Muscle layer of duodenum (tissue), 2 donors: ENCODE data around the gene TMEM119.

Experiments
- H3K27ac ChIP-seq: one replicate; pipeline ENCODE4 v1.7.0; 2013; ENCODE audit warnings: mild to moderate bottlenecking, low read length
- H3K27me3 ChIP-seq: one replicate; pipeline ENCODE4 v1.7.0; 2013; ENCODE audit warnings: low read depth, mild to moderate bottlenecking, control low read depth, low read length
- H3K36me3 ChIP-seq, 2 donors: one replicate each; pipeline ENCODE4 v1.7.0; 2013; ENCODE audit warnings: low read length in 2 of 2, control low read depth in 1 of 2, mild to moderate bottlenecking in 1 of 2; ENCODE audit not compliant: insufficient read depth in 2 of 2, control insufficient read depth in 1 of 2
- H3K4me1 ChIP-seq, 2 donors: one replicate each; pipeline ENCODE4 v1.7.0; 2013; ENCODE audit warnings: low read length in 2 of 2, mild to moderate bottlenecking in 2 of 2, control low read depth in 1 of 2, moderate library complexity in 1 of 2; ENCODE audit not compliant: insufficient read depth in 2 of 2, control insufficient read depth in 1 of 2
- H3K4me3 ChIP-seq, 2 donors: one replicate each; pipeline ENCODE4 v1.7.0; 2013; ENCODE audit warnings: low read length in 2 of 2, low read depth in 1 of 2, mild to moderate bottlenecking in 1 of 2
- H3K9me3 ChIP-seq, 2 donors: one replicate each; pipeline ENCODE4 v1.7.0; 2013; ENCODE audit warnings: low read length in 2 of 2, control low read depth in 1 of 2, mild to moderate bottlenecking in 1 of 2; ENCODE audit not compliant: control insufficient read depth in 1 of 2
- donor health status: healthy.

Gene TMEM119

DNA sequence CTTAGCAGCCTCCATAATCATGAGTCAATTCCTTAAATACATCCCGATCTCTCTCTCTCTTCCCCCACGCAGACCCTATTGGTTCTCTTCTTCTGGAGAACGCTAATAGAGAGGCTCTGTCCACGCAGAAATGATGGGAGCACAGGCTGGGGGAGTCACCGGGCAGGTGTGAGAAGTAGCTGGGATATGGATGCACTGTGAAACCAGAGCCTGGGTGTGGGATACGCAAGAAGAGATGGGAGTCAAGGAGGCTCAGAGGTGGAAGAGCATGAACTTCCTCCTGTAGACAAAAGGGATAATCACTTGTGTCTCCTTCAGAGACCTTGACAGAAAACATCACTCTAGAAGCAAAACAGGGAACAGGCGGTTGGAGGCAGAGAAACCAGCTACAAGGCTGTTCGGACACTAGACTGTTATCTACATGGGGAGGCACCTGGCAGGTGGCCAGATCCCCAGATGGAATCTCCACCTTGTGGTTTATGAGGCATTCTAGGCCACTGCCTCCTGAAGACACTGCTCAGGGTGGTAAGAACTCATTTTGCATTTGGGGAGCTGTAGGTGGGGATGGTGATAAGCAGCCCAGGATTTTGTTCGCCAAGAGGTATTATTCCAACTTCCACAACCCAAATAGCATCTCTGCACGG lies 43.0 kb upstream of the TMEM119 start:
- no peak overlapping the region for H3K27ac ChIP-seq
- no peaks in the 10 kb centered on the region for H3K27me3 ChIP-seq
- no peak overlapping the region for H3K4me3 ChIP-seq
- H3K9me3 ChIP-seq = no peaks in the 10 kb centered on the region
- peaks cover 5 to 10% of the 10 kb centered on the region in 2 donors for H3K36me3 ChIP-seq
- H3K4me1 ChIP-seq = peaks cover 7 to 33% of the 10 kb centered on the region in 2 donors

DNA sequence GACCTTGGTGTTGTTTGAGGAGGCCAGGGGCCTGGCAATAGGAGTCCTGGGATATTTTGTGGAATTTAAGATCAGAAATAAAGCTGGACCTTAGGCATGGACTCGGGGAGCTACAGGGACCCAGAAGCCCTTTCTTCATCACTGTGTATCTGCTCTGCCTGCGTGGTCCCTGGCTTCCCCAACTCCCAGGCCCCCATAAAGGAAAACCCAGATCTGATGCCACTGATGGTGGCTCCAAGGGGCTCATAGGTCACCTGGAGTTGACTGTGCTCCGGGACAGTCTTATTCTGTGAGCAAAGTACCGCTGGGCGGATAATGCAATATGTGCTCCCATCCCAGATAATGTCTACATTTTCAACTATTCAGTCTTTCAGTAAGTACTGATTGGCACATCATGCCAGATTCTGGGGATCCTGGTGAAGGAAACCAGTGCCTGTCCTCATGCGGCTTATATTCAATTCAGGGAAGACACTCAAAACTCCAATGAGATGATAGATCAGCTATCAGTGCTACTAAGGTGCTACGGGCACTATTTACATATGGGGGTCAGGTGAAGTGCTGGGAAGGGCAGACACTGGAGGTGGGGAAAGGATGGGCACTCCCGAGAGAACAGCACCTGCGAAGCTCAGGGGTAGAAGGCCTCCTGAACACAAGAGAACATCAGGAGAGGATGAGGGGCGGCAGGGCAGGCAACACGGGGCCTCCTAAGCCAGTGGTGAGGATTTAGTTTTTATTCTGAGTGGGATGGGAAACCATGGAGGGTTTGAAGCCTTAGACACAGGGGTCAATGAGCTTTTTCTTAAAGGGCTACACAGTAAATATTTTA lies 41.3 kb upstream of the TMEM119 start:
- peak overlapping the region; percentile 1 for H3K27ac ChIP-seq
- H3K4me1 ChIP-seq = peaks cover 7 to 35% of the 10 kb centered on the region in 2 donors
- no peak overlapping the region for H3K4me3 ChIP-seq
- peaks cover 0 to 1% of the 10 kb centered on the region in 2 donors for H3K36me3 ChIP-seq
- H3K27me3 ChIP-seq = no peaks in the 10 kb centered on the region
- no peaks in the 10 kb centered on the region for H3K9me3 ChIP-seq

DNA sequence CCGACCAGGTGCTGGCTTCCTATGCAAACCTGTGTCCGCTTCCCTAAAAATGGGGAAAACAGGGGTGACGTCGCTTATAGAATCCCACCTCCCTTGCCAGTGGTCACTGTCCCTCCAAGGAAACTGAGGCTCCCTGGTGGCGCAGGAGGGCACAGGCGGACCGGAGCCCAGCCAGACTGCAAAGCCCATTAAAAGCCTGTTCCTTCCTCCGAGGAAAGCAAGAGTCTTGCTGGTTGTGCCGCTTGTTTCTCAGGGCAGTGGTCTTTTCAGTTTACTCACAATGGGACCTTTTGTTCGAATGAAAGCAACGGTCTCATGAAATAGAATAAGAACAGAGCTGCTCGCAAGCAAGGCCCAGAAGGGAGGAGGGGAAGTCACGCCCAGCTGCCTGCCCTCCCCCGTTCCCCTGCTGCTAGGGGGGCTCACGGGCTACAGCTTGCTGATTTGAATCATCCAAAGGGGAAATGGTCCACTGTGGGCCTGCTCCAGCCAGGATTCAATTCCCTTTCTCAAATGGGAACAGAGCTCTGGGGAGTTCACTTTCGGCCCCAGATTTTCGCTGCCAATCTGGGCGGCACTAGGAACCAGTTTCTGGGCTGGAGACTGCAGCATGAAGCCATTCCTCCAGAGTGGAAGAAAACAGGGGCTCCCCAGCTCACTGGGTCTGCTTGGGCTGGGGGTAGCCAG lies 40.4 kb upstream of the TMEM119 start:
- Histone ChIP-seq H3K27ac (peak overlapping the region; percentile 11), H3K4me1 (peaks cover 7 to 33% of the 10 kb centered on the region in 2 donors), H3K27me3 (no peaks in the 10 kb centered on the region), H3K36me3 (no peaks in the 10 kb centered on the region), H3K4me3 (peak overlapping the region in 1 of 2 donors; percentile 28), H3K9me3 (no peaks in the 10 kb centered on the region)

DNA sequence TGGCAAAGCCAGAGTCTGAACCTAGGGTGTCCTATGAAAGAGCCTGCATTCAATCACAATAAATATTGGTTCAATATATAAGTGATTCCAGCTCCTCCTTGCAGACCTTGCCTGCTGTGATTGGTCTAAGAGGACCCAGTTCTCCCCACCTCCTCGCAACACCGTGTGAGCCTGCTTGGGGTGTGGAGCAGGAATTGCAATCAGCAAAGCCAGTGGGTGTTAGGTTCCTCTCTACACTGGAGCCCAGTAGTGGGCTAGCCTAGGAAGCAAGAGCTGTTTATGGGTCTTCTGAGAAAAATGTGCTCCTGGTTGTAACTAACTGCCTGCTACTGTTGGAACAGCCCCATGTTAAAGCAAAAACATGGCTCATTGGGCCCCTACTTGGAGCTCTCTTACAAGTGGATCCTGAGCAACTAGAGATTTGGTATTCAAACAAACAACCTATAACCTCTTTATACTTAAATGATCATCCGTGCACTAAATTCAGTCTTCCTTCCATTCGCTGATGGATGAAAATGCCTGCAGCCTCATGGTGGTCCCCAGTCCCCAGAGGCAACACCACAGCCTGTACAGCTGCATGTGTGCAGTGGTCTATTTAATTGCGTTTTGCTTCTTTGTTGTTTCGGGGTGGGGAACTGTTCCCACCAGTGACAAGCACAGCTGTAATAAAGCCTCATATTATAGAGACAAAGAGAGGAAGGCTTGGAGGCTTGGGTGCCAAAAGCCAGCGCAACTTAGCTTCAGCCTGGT lies 39.5 kb upstream of the TMEM119 start:
- no peak overlapping the region for H3K27ac ChIP-seq
- H3K4me1 ChIP-seq = peaks cover 7 to 32% of the 10 kb centered on the region in 2 donors

DNA sequence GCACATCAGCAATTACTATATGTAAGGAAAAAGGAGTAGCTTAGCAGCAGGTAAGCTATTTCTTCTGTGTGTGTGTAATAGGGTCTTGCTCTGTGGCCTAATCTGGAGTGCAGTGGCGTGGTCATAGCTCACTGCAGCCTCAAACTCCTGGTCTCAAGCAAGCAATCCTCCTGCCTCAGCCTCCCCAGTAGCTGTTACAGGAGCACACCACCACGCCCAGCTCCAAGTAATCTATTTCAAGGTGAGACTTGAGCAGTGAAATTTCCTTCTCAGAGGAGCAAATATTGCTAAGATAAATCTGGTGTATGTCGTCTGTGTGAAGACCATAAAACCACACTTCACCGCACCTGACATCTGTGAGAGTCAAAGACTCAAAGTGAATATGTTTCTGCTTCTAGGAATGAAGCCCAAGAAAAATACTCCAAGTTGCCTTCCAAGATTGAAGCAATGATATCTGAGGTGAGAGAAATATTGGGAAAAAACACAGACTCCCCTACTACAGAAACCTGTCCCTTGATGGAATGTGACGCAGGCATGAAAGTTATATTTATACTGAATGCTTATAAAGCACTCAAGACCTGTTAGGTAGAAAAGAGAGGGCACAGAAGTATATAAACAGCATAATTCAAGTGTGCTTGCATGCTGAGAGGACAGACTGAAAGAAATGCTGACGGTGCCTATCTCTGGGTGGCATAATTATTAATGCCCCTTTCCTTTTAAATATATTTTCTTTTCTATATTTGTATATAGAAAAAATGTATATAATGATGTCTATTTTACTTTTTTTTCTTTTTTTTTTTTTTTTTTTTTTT lies 38.3 kb upstream of the TMEM119 start:
- H3K9me3 ChIP-seq = no peaks in the 10 kb centered on the region
- H3K4me3 ChIP-seq = no peak overlapping the region
- H3K4me1 ChIP-seq = peaks cover 7 to 25% of the 10 kb centered on the region in 2 donors
- H3K36me3 ChIP-seq = no peaks in the 10 kb centered on the region
- H3K27me3 ChIP-seq = no peaks in the 10 kb centered on the region
- no peak overlapping the region for H3K27ac ChIP-seq

More for the DNA sequence above, 39.5 kb upstream of the TMEM119 start:
- no peaks in the 10 kb centered on the region for H3K36me3 ChIP-seq
- no peaks in the 10 kb centered on the region for H3K9me3 ChIP-seq
- H3K4me3 ChIP-seq = no peak overlapping the region
- no peaks in the 10 kb centered on the region for H3K27me3 ChIP-seq

DNA sequence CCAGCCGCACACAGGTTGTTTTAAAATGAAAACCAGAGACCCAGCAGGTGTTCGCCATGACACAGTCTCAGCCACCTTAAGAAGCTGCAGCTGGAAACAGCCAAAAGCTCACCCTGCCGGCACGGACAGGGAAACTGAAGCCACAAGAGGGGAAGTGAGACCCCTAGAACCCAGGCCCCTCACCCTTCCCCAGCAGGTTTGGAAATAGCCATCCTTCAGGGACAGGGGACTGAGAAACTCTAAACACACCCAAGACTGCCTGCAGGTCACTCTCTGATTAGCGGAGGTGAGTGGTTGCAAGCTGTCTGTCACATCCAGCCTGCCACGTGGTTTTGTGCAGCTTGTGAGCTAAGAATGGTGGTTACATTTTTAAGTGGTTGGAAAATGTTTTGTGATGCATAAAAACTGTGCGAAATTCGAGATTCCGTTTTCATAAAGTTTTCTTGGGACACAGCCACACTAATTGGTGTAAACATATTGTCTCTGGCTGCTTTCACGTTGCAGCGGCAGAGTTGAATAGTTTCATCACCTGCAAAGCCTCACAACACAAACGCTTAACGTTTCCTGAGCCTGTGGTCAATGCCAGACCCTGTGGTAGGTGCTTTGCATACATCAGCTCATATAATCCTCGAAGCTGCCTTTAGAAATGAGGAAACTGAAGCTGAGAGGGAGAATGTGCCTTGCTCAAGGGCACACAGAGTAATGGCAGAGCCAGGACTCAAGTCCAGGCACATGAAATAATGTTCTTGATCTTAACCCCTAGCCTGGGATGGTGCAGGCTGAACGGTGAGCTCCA lies 37.5 kb upstream of the TMEM119 start:
- peak overlapping the region in 1 of 2 donors; percentile 12 for H3K4me3 ChIP-seq
- H3K4me1 ChIP-seq = peaks cover 9 to 25% of the 10 kb centered on the region in 2 donors
- H3K9me3 ChIP-seq = no peaks in the 10 kb centered on the region
- H3K36me3 ChIP-seq = no peaks in the 10 kb centered on the region
- H3K27ac ChIP-seq = no peak overlapping the region
- H3K27me3 ChIP-seq = no peaks in the 10 kb centered on the region

DNA sequence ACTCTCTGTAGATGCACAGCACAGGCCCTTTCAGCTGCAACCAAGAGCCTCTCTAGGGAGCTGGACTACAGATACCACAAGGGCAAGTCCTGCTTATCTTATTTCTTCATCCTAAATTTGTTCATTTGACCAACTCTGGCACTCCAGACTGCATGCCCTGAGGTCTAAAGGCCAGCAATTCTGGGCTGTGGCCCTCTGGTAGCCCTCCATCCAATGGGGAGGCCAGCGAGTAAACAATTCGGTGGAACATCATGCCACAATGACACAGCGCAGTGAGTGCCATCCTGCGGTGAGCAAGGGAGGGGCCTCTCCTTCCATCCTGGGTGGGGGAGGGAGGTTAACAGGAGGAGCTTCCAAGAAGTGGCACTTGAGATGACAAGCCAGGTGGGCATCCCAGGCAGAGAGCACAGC lies 36.5 kb upstream of the TMEM119 start:
- H3K36me3 ChIP-seq = no peaks in the 10 kb centered on the region
- H3K4me1 ChIP-seq = peaks cover 13 to 25% of the 10 kb centered on the region in 2 donors
- H3K27ac ChIP-seq = peak overlapping the region; percentile 69
- H3K4me3 ChIP-seq = no peak overlapping the region
- no peaks in the 10 kb centered on the region for H3K9me3 ChIP-seq
- no peaks in the 10 kb centered on the region for H3K27me3 ChIP-seq

DNA sequence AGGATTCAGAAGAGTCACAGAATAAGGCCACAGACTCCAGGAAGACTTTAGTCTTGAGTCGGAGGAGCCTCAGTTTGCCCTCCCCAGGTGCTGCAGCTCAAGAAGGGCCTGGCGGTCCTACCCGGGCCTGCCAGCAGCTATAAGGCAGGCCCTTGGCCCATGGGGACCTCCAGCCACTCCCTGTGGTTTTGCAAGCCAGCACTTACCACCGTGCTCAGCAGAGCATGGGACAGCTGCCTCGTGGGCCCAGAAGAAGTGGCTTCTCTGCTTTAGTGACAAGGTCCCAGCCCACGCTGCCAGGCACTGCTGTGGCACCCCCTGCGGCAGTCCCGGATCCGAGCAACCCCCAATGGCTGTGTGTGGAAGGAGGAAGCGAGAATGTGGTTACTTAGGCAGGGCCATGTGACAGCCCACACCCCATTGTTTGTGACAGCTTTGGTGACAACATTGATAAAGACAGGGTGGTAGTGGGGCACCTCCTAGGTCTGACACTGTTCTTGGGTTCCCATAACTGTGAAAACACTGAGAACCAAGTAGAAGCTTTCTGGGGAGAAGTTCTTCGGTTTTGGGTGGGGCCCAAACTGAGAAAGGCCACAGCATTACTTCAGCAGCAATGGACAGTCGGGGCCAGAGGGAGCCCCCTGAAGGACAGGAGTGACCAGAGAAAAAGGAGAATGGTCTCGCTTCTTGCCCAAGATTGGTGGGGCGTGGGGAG lies 35.8 kb upstream of the TMEM119 start, which contains the start of gene SELPLG:
Gene SELPLG (minus strand): TSS at position 361 of the 715 bp plus-strand sequence. CDS start 9,587 bp downstream, outside the sequence.
- H3K9me3 ChIP-seq = no peaks in the 10 kb centered on the region
- no peaks in the 10 kb centered on the region for H3K36me3 ChIP-seq
- peaks cover 13 to 25% of the 10 kb centered on the region in 2 donors for H3K4me1 ChIP-seq
- peak within 1 kb of the TSS; percentile 37 to 49 for H3K4me3 ChIP-seq
- no peaks in the 10 kb centered on the region for H3K27me3 ChIP-seq
- peak within 1 kb of the TSS; percentile 69 for H3K27ac ChIP-seq

DNA sequence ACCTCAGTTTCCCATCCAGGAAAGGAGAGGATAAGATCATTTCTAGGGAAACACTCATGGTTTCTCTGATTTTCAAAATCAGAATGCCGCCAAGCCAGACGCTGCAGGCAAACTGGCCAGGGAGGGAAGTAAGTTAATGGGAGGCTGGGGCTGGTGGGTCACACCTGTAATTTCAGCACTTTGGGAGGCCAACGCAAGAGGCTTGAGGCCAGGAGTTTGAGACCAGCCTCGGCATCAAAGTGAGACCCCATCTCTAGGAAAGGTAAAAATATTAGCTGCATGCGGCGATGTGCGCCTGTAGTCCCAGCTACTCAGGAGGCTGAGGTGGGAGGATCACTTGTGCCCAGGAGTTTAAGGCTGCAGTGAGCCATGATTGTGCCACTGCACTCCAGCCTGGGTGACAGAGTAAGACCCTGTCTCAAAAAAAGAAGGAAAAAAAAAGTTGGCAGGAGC lies 35.2 kb upstream of the TMEM119 start:
- H3K4me1 ChIP-seq = peaks cover 12 to 22% of the 10 kb centered on the region in 2 donors
- H3K27ac ChIP-seq = peak overlapping the region; percentile 63
- H3K9me3 ChIP-seq = no peaks in the 10 kb centered on the region
- H3K4me3 ChIP-seq = peak overlapping the region; percentile 37 to 49
- H3K27me3 ChIP-seq = no peaks in the 10 kb centered on the region
- no peaks in the 10 kb centered on the region for H3K36me3 ChIP-seq
